OCI-M1 (cell line): Measurements from ENCODE around the gene AFF2.

Source experiments
- DNase-seq: peaks from one replicate; lab custom pipeline; 2025; lab: John Stamatoyannopoulos, UW

AFF2 gene

DNA sequence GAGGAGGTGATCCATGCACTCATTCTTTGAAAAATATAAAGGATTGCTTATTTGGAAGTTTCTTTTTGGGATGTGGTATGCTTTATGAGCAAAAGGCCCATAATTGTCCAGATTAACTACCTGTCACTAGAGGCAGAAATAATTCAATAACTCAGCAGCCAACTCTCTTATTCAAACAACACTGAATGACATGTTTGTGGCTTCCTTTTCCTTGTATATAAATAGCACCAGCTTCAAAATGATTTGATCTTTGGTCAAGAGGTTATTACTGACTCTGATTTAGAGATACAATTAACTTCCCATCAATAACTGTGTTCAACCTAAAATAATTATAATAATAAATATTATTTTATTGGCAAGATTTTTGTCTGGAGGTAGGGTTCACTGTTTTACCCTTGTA lies 232.3 kb downstream of the AFF2 start:
- DNase-seq = no peak

- DNase-seq = no peak
Measured at GRCh38 chrX:148741441-148741840, 241.0 kb downstream of the AFF2 start.

GRCh38 chrX:148755111-148755510 lies 254.7 kb downstream of the AFF2 start:
- no peak for DNase-seq

DNA sequence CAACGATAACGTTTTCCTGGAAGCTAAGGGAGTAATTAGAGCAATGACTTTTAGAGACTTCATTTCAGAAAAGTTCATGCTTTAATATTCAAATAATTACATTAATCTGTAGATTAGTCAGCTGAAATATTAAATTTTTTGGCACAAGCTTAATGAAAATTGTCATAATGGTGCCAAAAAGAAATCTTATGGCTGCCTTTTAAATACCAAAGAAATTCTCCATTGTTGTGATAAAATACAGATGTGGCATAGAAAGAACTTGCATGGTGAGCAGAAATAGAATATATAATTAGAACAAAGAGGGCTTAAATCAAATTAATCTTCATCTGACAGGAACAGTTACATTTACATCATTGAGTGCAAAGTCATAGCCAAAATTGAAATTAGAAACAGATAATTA lies 263.5 kb downstream of the AFF2 start:
- DNase-seq = no peak

- no peak for DNase-seq
Measured at GRCh38 chrX:148768296-148768695, 267.9 kb downstream of the AFF2 start.

GRCh38 chrX:148771440-148771839 lies 271.0 kb downstream of the AFF2 start:
- no peak for DNase-seq

- DNase-seq = no peak
Measured at GRCh38 chrX:148774276-148774675, 273.9 kb downstream of the AFF2 start.

DNA sequence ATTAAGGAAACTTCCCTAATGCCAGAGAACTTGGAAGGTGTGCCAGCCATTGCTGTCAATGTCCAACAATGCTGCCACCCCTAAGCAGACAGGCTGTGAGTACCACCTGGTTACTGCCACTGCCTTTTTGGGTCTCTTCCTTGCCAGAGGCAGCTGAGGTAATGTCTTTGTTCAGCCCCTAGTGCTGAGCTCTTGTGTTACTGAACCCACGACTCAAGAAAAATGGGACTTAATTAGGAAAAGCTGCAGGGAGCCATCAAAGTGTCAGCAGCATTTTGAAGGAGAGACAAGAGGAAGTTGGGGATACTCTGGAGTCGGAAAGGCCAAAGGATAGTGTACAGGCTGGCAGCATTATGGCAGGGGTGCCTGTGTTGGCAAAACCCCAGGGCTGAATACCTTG lies 283.7 kb downstream of the AFF2 start:
- no peak for DNase-seq

GRCh38 chrX:148784856-148785255 lies 284.4 kb downstream of the AFF2 start:
- no peak for DNase-seq

DNA sequence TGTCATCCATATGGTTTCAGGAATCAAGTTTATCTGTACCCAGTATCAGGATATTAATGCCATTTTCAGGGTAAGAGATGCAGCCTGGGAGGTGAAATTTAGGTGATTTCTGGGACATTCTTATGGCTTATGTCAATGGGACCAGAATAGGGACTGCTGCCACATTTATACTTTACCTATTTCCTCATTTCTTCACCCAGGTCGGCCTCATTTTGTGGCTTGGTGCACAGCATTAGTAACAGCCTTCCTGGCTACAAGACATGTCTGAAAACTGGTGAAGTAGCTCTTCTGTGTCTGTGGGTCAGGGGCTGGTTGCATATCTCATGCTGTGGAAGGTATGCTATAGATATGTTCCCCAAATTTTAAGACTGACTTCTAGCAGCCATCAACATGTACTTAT lies 284.8 kb downstream of the AFF2 start:
- no peak for DNase-seq

GRCh38 chrX:148788449-148788848 lies 288.0 kb downstream of the AFF2 start:
- no peak for DNase-seq

GRCh38 chrX:148794350-148794749 lies 293.9 kb downstream of the AFF2 start:
- no peak for DNase-seq

GRCh38 chrX:148804579-148805355 lies 304.4 kb downstream of the AFF2 start:
- no peak for DNase-seq

GRCh38 chrX:148806145-148806870 lies 305.9 kb downstream of the AFF2 start:
- DNase-seq = no peak

- DNase-seq = no peak
Measured at GRCh38 chrX:148808833-148809232, 308.4 kb downstream of the AFF2 start.

- no peak for DNase-seq
Measured at GRCh38 chrX:148811236-148811635, 310.8 kb downstream of the AFF2 start.

- DNase-seq = no peak
Measured at GRCh38 chrX:148813422-148813821, 313.0 kb downstream of the AFF2 start.

DNA sequence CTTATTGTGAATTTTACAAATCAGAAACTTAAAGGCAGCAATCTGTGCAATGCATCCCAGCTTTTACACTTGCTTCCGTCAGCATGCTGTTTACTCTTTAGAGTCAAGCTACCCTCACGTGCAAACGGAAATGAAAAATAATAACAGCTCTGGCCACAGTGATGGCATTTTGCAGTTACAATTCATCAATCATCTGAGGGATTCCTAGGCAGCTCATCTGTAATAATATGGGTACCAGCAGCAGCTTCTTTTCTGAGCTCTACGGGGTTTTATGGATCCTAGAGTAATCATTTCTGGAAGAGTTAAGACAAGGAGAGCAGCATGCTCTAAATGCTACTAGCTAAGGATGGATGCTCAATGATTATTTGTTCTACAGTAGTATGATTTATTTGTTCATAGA lies 313.6 kb downstream of the AFF2 start:
- DNase-seq = no peak

- DNase-seq = no peak
Measured at GRCh38 chrX:148815218-148815961, 315.0 kb downstream of the AFF2 start.

DNA sequence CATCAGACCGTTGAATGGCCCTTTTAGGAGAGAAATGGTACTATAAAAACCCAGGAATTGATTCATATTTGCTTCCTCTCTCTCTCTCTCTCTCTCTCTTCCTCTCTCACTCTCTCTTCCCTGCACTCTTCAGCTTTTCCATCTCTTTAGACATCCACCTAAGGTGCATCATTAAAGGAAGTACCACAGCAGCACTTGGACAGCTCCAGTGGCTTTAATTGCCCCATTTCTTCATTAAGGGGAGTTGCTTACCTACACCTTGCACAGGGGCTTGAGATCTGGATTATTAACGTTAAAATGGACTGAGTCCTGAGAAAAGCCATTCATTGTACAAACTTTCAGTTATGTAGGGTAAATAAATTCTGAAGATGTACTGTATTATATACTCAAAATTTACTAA lies 323.6 kb downstream of the AFF2 start:
- DNase-seq = no peak

GRCh38 chrX:148825696-148826095 lies 325.3 kb downstream of the AFF2 start:
- no peak for DNase-seq

- DNase-seq = no peak
Measured at GRCh38 chrX:148836741-148837140, 336.3 kb downstream of the AFF2 start.

- no peak for DNase-seq
Measured at GRCh38 chrX:148850631-148851030, 350.2 kb downstream of the AFF2 start.
